Stimulated activated CD4-positive, alpha-beta T cell treated with anti-CD3 and anti-CD28 coated beads, TNF-alpha, amount 100 ng/mL, for 1 hour (primary cell): Measurements from ENCODE around the gene TFB1M.

Experiments
- DNase-seq, 3 donors: peaks; one replicate each; pipeline ENCODE4 v3.0.0-alpha.2; 2020; ENCODE audit warnings: low read depth in 3 of 3, low spot score in 1 of 3

TFB1M gene

DNA sequence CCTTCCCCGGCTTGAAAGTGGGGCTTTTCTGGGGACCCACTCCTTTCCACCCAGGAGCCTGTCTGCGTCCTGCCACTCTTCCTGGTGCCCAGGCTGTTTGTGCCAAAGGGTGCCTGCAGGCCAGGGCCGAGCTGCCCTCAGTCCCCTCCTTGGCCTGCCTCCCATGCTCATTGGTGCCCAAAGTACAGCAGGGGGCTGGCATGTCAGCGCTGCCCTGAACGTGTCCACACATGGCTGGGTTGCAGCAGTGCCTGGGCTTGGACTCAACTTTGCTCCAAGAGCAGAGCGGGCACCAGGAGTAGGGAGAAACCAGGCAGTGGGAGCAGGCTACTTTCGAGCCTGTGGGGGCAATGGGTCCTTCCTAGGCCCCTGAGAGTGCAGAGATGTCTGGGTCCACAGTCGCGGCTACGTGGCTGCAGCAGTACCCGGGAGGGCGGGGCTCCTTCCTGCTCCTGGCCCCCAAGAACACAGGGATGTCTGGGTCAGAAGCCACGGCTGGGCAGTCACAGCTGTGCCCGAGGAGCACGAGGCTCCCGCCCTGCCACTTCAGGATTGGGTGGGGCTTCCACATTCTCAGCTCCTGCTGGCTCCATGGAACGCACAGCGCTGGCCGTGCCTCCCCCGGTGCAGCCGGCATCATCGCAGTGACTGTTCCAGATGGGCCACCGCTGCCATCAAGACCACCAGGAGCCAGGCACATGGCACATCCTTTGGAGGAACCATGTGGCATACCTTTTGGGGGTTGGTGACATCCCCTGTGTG is 100.5 kb downstream of the TFB1M start:
- no peak for DNase-seq

GRCh38 chr6:155212616-155213380 is 101.5 kb downstream of the TFB1M start:
- DNase-seq = no peak

GRCh38 chr6:155212106-155212505 is 102.2 kb downstream of the TFB1M start:
- DNase-seq = no peak

- no peak for DNase-seq
These were observed 107.1 kb downstream of the TFB1M start for GRCh38 chr6:155207223-155207622.
